ENCODE data around the gene USB1.

The USB1 gene

GRCh38 chr16:58034774-58035173, 33.6 kb downstream of the USB1 start:
- DNase-seq (ENCODE audit: low read depth): no peak

- DNase-seq (ENCODE audit: low read depth): no peak
These were observed 34.4 kb downstream of the USB1 start for GRCh38 chr16:58035356-58036170.

GRCh38 chr16:58036943-58037342, 35.7 kb downstream of the USB1 start:
- no peak for DNase-seq (ENCODE audit: low read depth)

- DNase-seq (ENCODE audit: low read depth): no peak
These were observed 36.3 kb downstream of the USB1 start for GRCh38 chr16:58037365-58038057.

- no peak for DNase-seq (ENCODE audit: low read depth)
These were observed 37.0 kb downstream of the USB1 start for GRCh38 chr16:58038219-58038641.

- no peak for DNase-seq (ENCODE audit: low read depth)
These were observed 38.8 kb downstream of the USB1 start for GRCh38 chr16:58039829-58040495.

GRCh38 chr16:58040496-58040846, 39.3 kb downstream of the USB1 start:
- DNase-seq (ENCODE audit: low read depth): no peak

GRCh38 chr16:58040945-58041627, 39.9 kb downstream of the USB1 start:
- no peak for DNase-seq (ENCODE audit: low read depth)

GRCh38 chr16:58041628-58041955, 40.4 kb downstream of the USB1 start:
- no peak for DNase-seq (ENCODE audit: low read depth)

GRCh38 chr16:58042001-58042885, 41.0 kb downstream of the USB1 start:
- no peak for DNase-seq (ENCODE audit: low read depth)

GRCh38 chr16:58042886-58043515, 41.8 kb downstream of the USB1 start:
- DNase-seq (ENCODE audit: low read depth): no peak

GRCh38 chr16:58043571-58044155, 42.5 kb downstream of the USB1 start:
- no peak for DNase-seq (ENCODE audit: low read depth)

- no peak for DNase-seq (ENCODE audit: low read depth)
These were observed 43.2 kb downstream of the USB1 start for GRCh38 chr16:58044266-58045019.

- no peak for DNase-seq (ENCODE audit: low read depth)
These were observed 43.9 kb downstream of the USB1 start for GRCh38 chr16:58045096-58045495.

- DNase-seq (ENCODE audit: low read depth): no peak
These were observed 45.1 kb downstream of the USB1 start for GRCh38 chr16:58046054-58046881.

GRCh38 chr16:58046936-58047335, 45.7 kb downstream of the USB1 start:
- no peak for DNase-seq (ENCODE audit: low read depth)

- DNase-seq (ENCODE audit: low read depth): no peak
These were observed 46.5 kb downstream of the USB1 start for GRCh38 chr16:58047557-58048348.

Data from stimulated activated CD8-positive, alpha-beta memory T cell treated with anti-CD3 and anti-CD28 coated beads, Interleukin-12 subunit alpha, Interleukin-12 subunit beta, amount 100 ng/mL, for 1 hour (primary cell).